Measurements from ENCODE around the gene FABP1. TPM values are rescaled to one million over a fixed set of nuclear protein-coding genes. Genes with fewer than 3 reads are reported as not detected.

Gene FABP1
- total RNA-seq, 1 donor, result not detected

GRCh38 chr2:88159481-88159880 lies 31.6 kb upstream of the FABP1 start:
- H3K4me3 ChIP-seq (ENCODE audit: low read depth, low read length), result no peak overlapping the region
- DNase-seq (ENCODE audit: low read depth), result no peak
- no peak for TF ChIP-seq CTCF (IDR thresholded peaks at IDR 0.05; ENCODE audit: insufficient read depth, low read length)

GRCh38 chr2:88148929-88149438 lies 21.1 kb upstream of the FABP1 start:
- DNase-seq (ENCODE audit: low read depth), result no peak
- TF ChIP-seq CTCF (IDR thresholded peaks at IDR 0.05; ENCODE audit: insufficient read depth, low read length), result no peak
- H3K4me3 ChIP-seq (ENCODE audit: low read depth, low read length), result no peak overlapping the region

- DNase-seq (ENCODE audit: low read depth), result no peak
- TF ChIP-seq CTCF (IDR thresholded peaks at IDR 0.05; ENCODE audit: insufficient read depth, low read length), result no peak
- H3K4me3 ChIP-seq (ENCODE audit: low read depth, low read length), result no peak overlapping the region
Measured at GRCh38 chr2:88147145-88147544, 19.3 kb upstream of the FABP1 start.

- TF ChIP-seq CTCF (IDR thresholded peaks at IDR 0.05; ENCODE audit: insufficient read depth, low read length), result no peak
- no peak for DNase-seq (ENCODE audit: low read depth)
- H3K4me3 ChIP-seq (ENCODE audit: low read depth, low read length), result no peak overlapping the region
Measured at GRCh38 chr2:88146590-88146989, 18.7 kb upstream of the FABP1 start.

GRCh38 chr2:88144914-88145497 lies 17.1 kb upstream of the FABP1 start:
- DNase-seq (ENCODE audit: low read depth), result no peak
- TF ChIP-seq CTCF (IDR thresholded peaks at IDR 0.05; ENCODE audit: insufficient read depth, low read length), result no peak
- no peak overlapping the region for H3K4me3 ChIP-seq (ENCODE audit: low read depth, low read length)

- TF ChIP-seq CTCF (IDR thresholded peaks at IDR 0.05; ENCODE audit: insufficient read depth, low read length), result no peak
- no peak for DNase-seq (ENCODE audit: low read depth)
- no peak overlapping the region for H3K4me3 ChIP-seq (ENCODE audit: low read depth, low read length)
Measured at GRCh38 chr2:88144271-88144670, 16.4 kb upstream of the FABP1 start.

- H3K4me3 ChIP-seq (ENCODE audit: low read depth, low read length), result no peak overlapping the region
- no peak for TF ChIP-seq CTCF (IDR thresholded peaks at IDR 0.05; ENCODE audit: insufficient read depth, low read length)
- DNase-seq (ENCODE audit: low read depth), result no peak
Measured at GRCh38 chr2:88141952-88142351, 14.1 kb upstream of the FABP1 start.

All from fibroblast of the aortic adventitia (primary cell).